GM11168 (cell line): Measurements from ENCODE around the gene ZCCHC18.

Experiments
- in situ Hi-C: fragments of 300-500 bp; cut with MboI; formaldehyde crosslinking; loops from one replicate; pipeline ENCODE4 v1.12.0; 2022; ENCODE audit warnings: low sequenced_read_pairs; ENCODE audit not compliant: unreplicated experiment

ZCCHC18 gene

GRCh38 chrX:104126856-104127255, 14.5 kb downstream of the ZCCHC18 start:
- in situ Hi-C loops: no loop called here

GRCh38 chrX:104130808-104131207, 18.5 kb downstream of the ZCCHC18 start:
- in situ Hi-C loops: no loop called here

- in situ Hi-C loops: no loop called here
Measured at GRCh38 chrX:104134583-104135261, 22.4 kb downstream of the ZCCHC18 start.

- in situ Hi-C loops: no loop called here
Measured at GRCh38 chrX:104135677-104136076, 23.4 kb downstream of the ZCCHC18 start.

GRCh38 chrX:104136241-104137019, 24.1 kb downstream of the ZCCHC18 start:
- in situ Hi-C loops: no loop called here

GRCh38 chrX:104137496-104137895, 25.2 kb downstream of the ZCCHC18 start:
- in situ Hi-C loops: no loop called here

GRCh38 chrX:104141087-104141760, 28.9 kb downstream of the ZCCHC18 start:
- in situ Hi-C loops: no loop called here

GRCh38 chrX:104151037-104151436, 38.7 kb downstream of the ZCCHC18 start:
- in situ Hi-C loops: no loop called here

GRCh38 chrX:104156630-104157529, 44.6 kb downstream of the ZCCHC18 start, which contains the start of gene SLC25A53:
Gene SLC25A53, minus strand, starts transcription at chrX:104157009. Its CDS starts 51,752 bp downstream, at chrX:104105257.
- in situ Hi-C loops: no loop called here
